GM19240 (cell line): Measurements from ENCODE around the gene PDE4B.

ENCODE experiments used
- DNase-seq: peaks from one replicate; pipeline ENCODE4 v3.0.0; 2011; ENCODE audit warnings: low spot score; ENCODE audit not compliant: insufficient read length

Gene PDE4B

GRCh38 chr1:66282891-66283621 is 490.4 kb downstream of the PDE4B start:
- DNase-seq: no peak

GRCh38 chr1:66283622-66284041 is 490.9 kb downstream of the PDE4B start:
- DNase-seq: peak; percentile 14

- no peak for DNase-seq
These were observed 492.1 kb downstream of the PDE4B start for GRCh38 chr1:66284746-66285145.

- DNase-seq: no peak
These were observed 493.0 kb downstream of the PDE4B start for GRCh38 chr1:66285618-66286270.

GRCh38 chr1:66286307-66286706 is 493.6 kb downstream of the PDE4B start:
- DNase-seq: no peak

GRCh38 chr1:66288048-66288447 is 495.4 kb downstream of the PDE4B start:
- DNase-seq: no peak

GRCh38 chr1:66290761-66291530 is 498.3 kb downstream of the PDE4B start:
- DNase-seq: no peak

- no peak for DNase-seq
These were observed 498.8 kb downstream of the PDE4B start for GRCh38 chr1:66291531-66291864.

- no peak for DNase-seq
These were observed 499.6 kb downstream of the PDE4B start for GRCh38 chr1:66292305-66292704.

- DNase-seq: no peak
These were observed 500.2 kb downstream of the PDE4B start for GRCh38 chr1:66292944-66293343.

GRCh38 chr1:66294707-66295370 is 502.1 kb downstream of the PDE4B start:
- DNase-seq: no peak

- DNase-seq: no peak
These were observed 503.1 kb downstream of the PDE4B start for GRCh38 chr1:66295803-66296202.

- DNase-seq: no peak
These were observed 503.7 kb downstream of the PDE4B start for GRCh38 chr1:66296370-66296769.

GRCh38 chr1:66296951-66297350 is 504.3 kb downstream of the PDE4B start:
- DNase-seq: no peak

GRCh38 chr1:66298464-66298863 is 505.8 kb downstream of the PDE4B start:
- DNase-seq: no peak

- DNase-seq: no peak
These were observed 507.7 kb downstream of the PDE4B start for GRCh38 chr1:66300280-66300971.

GRCh38 chr1:66300972-66301451 is 508.3 kb downstream of the PDE4B start:
- DNase-seq: no peak

- no peak for DNase-seq
These were observed 509.6 kb downstream of the PDE4B start for GRCh38 chr1:66302184-66302742.

- no peak for DNase-seq
These were observed 510.1 kb downstream of the PDE4B start for GRCh38 chr1:66302815-66303214.

GRCh38 chr1:66303646-66304045 is 511.0 kb downstream of the PDE4B start:
- DNase-seq: no peak

- no peak for DNase-seq
These were observed 511.4 kb downstream of the PDE4B start for GRCh38 chr1:66304128-66304527.
